GM10266 (cell line): Measurements from ENCODE around the gene SYTL2.

Experiments
- DNase-seq: peaks from one replicate; pipeline ENCODE4 v3.0.0; 2012; ENCODE audit errors: extremely low spot score
- TF ChIP-seq, protein P1 (sequence below): IDR thresholded peaks from 2 replicates; pipeline ENCODE4 v1.5.1; 2012; ENCODE audit warnings: mild to moderate bottlenecking, low read depth; ENCODE audit not compliant: control insufficient read depth, insufficient read depth; ENCODE audit errors: missing control alignments

The SYTL2 gene

DNA sequence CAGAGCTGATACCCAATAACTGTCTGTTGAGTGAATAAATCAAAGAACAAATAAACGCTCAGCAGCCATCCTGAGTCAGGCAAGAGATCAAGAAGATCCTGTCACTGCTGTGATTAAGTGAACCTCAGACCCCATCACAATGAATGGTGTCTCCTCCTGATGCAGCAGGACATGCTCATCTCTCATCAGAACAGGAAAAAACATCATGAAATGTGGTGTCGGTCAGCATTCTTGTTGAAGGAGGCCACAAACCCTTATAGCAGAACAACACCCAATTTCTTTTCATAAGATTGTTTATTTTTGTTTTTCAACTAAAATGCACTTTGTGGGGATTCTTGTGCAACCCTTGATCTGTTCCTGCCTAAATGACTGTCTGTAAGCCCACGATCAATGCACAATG is 60.3 kb downstream of the SYTL2 start:
- no peak for DNase-seq
- TF ChIP-seq, protein P1, sequence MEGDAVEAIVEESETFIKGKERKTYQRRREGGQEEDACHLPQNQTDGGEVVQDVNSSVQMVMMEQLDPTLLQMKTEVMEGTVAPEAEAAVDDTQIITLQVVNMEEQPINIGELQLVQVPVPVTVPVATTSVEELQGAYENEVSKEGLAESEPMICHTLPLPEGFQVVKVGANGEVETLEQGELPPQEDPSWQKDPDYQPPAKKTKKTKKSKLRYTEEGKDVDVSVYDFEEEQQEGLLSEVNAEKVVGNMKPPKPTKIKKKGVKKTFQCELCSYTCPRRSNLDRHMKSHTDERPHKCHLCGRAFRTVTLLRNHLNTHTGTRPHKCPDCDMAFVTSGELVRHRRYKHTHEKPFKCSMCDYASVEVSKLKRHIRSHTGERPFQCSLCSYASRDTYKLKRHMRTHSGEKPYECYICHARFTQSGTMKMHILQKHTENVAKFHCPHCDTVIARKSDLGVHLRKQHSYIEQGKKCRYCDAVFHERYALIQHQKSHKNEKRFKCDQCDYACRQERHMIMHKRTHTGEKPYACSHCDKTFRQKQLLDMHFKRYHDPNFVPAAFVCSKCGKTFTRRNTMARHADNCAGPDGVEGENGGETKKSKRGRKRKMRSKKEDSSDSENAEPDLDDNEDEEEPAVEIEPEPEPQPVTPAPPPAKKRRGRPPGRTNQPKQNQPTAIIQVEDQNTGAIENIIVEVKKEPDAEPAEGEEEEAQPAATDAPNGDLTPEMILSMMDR: no peak

DNA sequence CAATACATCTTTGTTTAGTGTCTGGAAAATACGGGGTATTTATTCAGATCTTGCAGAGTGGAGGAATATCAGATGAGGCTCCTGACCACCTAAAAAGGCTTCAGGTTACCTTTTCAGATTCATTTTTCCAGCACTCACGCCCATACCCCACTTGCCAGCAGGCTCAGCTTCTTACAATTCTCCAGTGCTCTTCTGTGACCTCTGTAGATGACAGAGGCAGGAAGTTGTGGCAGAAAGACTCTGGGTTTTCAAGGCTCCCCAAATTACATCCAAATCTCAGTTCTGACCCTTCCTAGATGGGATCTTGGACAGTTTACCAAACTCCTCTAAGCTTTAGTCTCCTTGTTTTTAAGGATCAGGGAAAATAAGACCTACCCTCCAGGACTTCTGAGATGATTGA is 61.1 kb downstream of the SYTL2 start:
- TF ChIP-seq, protein P1: no peak
- no peak for DNase-seq

DNA sequence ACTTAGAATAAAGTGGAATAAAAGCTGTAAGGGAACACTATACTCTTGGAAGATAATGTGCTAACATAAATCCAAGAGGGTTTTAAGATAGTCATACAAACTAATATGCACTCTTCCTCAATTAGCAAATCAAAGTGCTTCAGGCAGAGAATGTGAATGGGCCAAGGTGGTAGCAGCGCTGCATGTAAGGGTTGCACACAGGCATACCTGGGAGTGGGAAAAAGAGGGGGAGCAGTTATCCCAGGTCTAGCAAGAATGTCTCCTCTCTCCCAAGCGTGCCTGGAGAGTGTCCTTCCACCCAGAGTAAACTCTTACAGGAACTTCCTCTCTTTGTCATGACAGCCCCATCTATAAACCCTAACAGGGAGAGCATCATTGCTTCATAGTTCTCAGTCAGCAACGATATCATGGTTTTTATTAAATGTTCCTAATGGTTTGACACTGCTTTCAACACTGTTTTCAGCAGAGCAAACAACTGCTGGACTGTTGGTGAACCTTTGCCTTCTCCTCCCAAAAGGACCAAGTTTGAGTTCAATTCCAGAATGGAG is 61.6 kb downstream of the SYTL2 start:
- TF ChIP-seq, protein P1: no peak
- no peak for DNase-seq

DNA sequence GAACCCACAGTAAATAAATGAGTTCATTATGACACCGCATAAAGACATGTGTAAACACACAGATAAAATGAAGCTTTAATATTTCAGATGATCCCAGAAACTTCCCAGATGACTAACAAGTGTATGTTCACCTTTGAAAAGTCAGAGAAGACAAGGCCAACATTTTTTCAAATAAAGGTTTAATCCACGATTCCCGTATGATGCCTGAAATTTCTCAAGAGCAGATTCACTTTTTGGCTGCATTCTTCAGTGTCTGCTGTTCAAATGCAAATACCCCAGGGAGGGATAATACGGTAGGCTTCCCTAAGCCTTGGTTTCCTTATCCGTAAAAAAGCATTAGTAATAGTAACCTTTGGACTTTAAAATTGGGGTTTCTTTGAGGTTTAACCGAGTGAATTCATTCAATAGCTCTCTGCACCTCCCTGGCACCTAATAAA is 62.5 kb downstream of the SYTL2 start:
- TF ChIP-seq, protein P1: no peak
- DNase-seq: no peak

DNA sequence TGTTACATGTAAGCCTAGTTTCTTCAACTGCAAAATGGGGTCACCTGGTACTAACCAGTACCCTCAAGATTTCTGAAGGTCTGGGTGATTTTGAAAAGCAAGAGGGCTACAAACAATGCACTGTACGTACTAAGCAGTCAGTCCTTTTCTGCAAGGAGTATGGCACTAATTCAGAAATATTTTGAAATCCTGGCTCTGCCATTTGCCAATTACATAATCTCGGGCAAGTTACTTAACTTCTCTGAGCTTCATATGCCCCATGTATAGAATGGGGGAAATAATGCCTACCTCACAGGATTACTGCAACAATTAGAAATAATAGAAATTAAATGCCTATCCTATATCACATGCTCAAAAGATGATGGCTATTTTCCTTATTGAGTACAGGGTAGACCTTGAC is 64.3 kb downstream of the SYTL2 start:
- no peak for DNase-seq
- TF ChIP-seq, protein P1: no peak

DNA sequence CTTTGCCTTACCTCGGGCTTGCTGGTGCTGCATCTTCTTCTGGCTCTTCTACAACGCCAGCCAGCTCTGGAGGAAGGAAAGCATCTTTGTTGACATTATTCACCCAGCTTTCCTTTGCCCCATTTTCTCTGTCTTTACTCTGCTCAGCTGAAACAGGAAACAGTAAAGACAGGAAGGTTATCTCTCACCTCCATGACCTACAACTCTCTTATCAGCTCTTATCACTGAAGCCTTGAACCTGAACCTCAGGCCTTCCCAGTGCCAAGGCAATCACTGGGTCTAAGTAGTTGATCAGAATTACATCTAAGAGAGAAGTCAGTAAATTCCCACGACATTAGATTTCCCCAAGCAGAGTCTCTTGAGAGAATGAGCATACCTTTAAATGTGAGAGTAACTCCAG is 65.3 kb downstream of the SYTL2 start:
- DNase-seq: no peak
- TF ChIP-seq, protein P1: no peak

DNA sequence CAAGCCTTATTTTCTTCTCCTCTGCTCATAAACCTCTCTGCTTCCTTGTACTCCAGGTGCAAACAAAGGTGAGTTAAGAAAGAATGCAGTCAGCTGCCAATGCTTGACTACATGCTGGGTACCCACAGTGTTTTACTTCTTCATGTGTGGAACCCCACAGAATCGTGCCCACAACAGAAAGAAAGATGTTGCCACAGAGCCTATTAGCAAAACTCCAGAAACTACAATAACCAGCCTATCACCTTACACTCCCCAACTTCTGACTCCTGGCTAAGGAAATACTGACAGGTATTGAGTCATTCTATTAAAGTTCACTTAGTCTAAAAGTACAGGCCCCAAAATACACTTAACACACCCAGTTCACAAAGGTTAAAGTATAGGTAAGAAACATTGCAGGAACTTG is 68.1 kb downstream of the SYTL2 start:
- TF ChIP-seq, protein P1: no peak
- no peak for DNase-seq
